ENCODE results near the gene MRPS25.

- TF ChIP-seq CTCF (optimal IDR thresholded peaks at IDR 0.05 in 1 of 3, IDR thresholded peaks at IDR 0.05 in 1 of 3, conservative IDR thresholded peaks at IDR 0.05 in 1 of 3; ENCODE audit: extremely low read depth in 1 of 3, insufficient read depth in 2 of 3, low read length in 3 of 3): no peak
- TF ChIP-seq EZH2 (IDR thresholded peaks at IDR 0.05; ENCODE audit: low read length): no peak
Observed at GRCh38 chr3:15032650-15033049, 32.5 kb downstream of the MRPS25 start.

All from keratinocyte (primary cell).